GM18868 (cell line): ENCODE data around the gene NEK11.
A peak's percentile ranks its signal among the peaks of the same experiment; 100 is the strongest.
"Not testable (repeated sequence)": the region's sequence is repeated elsewhere in the genome, so short reads cannot be mapped to it uniquely, and the experiment has no call there.

Source experiments
- ATAC-seq: cut with Tn5 transposase; IDR thresholded peaks from one replicate; pipeline ENCODE4 v1.9.1; 2021; ENCODE audit warnings: mild to moderate bottlenecking, moderate library complexity; ENCODE audit not compliant: unreplicated experiment

The NEK11 gene

DNA sequence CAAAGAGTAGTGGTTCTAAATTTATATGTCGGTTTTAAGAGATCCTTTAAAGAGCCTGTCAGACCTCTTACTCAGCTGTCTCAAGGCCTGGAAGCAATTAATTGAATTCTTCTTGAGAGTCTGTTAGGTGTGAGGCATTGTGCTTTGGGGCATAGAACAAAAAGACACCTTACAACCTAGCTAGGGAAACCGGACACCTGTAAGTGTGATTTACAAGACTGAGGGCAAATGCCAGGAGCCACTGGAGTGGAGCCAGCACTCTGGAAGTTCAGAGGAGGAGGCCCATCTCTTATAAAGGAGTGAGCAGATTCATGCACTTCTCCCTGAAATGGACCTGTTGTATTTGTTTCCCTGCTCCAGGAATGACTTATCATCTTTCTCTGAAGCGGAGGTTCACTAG is 257.2 kb downstream of the NEK11 start:
- ATAC-seq: no peak

DNA sequence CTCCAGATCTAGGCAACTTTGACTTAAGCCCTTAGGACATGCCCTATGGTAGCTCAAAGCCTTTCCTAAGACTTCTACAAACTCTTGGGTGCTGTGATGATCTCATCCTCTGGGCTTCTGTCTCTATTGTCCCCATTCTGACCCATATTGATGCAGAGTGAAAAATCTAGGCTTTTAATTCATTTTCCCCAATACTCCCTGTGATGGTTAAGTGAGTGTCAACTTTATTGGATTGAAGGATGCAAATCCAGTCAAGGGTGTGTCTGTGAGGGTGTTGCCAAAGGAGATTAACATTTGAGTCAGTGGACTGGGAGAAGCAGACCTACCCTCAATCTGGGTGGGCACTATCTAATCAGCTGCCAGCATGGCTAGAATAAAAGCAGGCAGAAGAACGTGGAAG is 257.6 kb downstream of the NEK11 start:
- no peak for ATAC-seq

DNA sequence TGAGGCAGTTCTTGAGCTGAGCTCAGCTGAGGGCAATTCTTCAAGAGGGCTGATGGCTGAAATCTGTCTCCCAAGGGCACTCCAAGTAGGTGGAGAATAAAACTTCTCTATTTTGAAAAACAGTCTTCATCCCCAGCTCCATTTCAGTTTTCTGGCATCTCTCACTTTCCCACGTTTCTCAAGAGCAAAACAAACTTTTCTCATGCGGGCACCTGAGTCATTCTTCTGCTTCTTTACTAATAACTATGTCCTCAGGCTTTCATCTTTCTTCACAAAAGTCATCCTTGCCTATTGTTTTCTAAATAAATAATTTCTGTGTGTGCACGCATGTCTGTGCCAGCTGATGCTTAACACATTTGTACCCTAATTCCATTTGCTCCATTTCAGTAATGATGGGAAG is 258.8 kb downstream of the NEK11 start:
- no peak for ATAC-seq

DNA sequence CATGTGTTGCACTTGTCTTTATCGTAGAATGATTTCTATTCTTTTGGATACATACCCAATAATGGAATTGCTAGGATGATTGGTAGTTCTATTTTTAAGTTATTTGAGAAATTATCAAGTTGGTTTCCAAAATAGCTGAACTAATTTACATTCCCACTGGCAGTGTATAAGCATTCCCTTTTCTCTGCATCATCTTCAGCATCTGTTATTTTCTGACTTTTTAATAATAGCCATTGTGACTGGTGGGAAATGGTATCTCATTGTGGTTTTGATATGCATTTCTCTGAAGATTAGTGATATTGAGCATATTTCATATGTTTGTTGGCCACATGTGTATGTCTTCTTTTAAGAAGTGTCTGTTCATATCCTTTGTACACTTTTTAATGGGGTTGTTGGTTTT is 273.2 kb downstream of the NEK11 start:
- ATAC-seq: no peak

DNA sequence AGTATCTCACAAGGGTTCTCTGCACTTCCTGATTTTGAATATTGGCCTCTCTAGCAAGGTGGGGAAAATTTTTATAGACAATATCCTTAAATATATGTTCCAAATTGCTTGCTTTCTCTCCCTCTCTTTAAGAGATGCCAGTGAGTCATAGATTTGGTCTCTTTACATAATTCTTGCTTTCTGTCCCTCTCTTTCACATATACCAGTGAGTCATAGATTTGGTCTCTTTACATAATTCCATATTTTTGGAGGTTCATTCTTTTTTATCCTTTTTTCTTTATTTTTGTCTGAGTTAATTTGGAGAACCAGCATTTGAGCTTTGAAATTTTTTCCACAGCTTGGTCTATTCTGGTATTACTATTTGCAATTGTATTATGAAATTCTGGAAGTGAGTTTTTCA is 277.2 kb downstream of the NEK11 start:
- ATAC-seq: no peak

DNA sequence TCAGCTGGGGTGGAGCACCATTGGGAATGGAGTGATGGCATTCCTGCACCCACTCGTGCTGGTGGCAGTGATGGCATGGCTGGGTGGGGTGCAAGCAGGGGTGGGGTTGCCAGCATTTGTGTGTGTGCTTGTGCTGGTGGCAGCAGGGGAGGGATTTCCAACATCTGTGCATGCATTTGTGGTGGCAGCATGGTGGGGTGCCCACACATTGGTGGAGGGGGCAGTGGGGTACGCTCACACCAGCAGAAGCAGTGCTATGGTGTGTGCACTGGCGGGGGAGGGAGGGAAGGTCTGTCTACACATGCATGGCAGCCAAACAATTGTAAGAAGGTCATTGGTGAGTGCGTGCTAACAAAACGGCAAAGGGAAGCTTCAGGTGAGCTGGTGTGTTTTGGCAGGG is 278.2 kb downstream of the NEK11 start:
- no peak for ATAC-seq

DNA sequence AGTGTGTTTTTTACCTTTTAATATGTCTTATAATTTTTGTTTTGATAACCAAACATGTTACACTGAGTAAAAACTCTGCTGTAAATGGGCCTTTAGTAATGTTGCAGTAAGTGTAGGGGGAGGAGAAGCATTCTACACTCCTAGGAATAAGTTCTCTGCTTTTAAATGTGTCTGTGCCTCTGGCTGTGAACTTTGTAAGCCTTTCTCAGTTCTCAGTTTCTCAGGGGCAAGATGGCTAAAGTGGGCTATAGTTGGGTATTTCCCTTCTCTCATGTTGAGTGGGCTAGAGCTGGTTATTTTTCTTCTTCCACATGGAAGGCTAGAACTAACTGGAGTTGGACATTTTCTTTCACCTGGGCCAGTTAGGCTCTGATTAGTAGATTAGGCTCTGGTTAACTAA is 279.6 kb downstream of the NEK11 start:
- no peak for ATAC-seq

DNA sequence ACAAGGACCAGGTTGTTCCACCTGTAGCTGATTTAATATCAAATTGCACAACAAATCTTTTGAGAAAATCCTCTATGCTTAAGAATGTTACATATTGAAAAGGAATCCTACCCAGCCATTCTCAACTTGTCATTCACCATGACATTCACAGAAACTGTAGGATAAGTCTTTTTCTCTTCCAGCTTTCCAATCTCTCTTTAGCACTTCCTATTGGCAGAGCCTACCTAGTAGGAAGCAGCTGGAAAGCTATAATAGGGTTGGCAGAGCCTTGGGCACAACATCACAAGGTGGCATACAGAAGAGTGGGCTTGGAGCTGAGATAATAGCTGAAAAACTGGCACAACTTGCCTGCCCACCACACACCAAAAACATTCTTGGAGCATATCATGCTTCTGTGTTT is 287.6 kb downstream of the NEK11 start:
- no peak for ATAC-seq

DNA sequence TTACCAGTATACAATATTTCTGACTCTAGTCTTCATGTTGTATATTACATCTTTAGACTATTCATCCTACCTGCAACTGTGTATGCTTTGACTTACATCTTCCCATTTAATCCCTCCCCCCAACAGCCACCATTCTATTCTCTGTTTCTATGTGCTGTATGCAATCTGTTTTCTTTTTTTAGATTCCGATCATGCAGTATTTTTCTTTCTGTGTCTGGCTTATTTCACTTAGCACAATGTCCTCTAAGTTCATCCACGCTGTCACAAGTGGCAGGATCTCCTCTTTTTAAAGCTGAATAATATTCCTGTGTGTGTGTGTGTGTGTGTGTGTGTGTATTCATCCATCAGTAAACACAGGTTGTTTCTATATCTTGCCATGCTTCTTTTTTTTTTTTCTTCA is 288.5 kb downstream of the NEK11 start:
- ATAC-seq: no peak

DNA sequence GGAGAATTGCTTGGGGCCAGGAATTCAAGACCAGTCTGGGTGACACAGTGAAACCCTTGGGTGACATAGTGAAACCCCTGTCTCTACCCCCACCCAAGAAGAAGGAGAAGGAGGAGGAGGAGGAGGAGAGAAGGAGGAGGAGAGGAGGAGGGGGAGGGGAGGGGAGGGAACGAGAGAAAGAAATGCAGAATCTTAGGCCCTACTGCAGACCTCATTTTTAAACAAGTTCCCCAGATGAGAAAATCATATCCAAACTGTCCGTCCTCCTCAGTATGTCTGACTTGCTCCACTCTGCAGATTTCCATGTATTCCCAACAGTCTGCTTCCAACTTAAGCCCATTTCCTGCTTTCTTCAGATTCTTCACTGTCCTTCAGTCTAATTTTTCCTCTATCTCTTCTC is 291.0 kb downstream of the NEK11 start:
- no peak for ATAC-seq

DNA sequence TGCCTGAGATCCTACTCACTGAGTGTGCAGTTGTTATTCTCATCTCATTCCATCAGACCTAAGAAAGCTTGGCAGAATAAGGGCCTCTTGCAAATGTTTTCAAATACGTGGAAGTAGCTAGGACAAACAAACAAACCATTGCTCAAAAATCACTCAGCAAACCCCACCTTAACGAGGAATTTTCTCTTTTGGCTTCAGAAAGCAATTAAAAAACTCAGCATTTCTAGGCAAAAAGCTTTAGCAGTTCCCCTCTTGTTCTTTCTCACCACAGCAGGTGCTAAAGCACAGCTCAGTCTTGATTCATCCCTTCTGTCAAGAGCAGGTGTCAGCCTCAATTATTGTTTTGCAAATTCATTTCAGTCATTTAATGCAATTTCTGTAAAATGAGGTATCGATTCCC is 296.3 kb downstream of the NEK11 start:
- no peak for ATAC-seq

DNA sequence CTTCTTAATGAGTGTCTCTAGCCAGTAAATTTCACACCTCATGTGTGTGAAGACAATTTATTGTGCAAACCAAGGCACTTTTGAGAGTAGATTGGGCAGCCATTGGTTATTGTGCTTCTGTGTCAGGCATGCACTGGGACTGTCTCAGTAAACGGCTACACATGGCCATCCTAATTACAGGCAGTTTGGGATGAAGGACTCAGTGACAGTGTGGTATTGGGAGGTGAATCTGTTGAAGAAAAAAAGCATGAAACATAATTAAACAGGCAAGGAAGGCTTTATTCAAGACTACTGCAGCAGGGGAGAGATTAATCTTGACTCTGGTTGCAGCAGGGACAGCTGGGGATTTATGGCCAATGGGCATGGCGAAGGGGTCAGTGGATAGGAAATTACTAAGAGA is 297.1 kb downstream of the NEK11 start:
- ATAC-seq: no peak

DNA sequence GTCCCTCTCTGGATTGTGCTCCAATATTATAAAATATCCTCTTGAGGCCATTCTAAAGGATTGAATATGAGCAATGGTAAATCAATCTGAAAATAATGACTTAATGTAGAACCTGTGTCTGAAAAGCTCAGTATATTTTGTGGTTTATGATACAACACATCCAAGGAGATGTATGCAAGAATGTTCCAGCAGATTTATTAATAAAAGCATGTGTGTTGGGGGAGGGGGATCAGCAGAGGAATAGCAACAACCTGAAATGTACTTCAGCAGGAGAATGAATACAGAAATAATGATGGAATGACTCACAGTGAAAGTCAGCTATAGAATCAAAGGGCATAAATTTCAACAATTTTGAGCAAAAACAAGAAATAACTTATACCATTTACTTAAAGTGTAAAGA is 298.2 kb downstream of the NEK11 start:
- ATAC-seq: no peak

DNA sequence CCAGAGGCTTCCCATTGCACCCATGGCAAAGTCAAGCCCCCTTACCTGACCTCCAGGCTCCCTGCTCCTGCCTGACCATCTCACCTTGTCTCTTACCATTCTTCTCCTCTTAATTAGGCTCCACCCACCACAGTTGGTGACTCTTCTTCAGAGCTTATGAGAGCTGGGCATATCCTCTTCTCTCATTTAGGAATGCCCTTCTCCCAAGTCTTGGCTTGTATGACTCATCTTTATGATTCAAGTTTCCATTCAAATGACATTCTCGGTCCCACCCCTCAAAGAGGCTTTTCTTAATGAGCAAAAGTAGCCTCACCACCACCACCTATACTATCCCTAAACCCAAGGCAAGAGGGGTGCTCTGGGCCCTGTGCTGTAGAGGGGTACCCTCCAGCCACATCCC is 299.6 kb downstream of the NEK11 start:
- ATAC-seq: no peak

DNA sequence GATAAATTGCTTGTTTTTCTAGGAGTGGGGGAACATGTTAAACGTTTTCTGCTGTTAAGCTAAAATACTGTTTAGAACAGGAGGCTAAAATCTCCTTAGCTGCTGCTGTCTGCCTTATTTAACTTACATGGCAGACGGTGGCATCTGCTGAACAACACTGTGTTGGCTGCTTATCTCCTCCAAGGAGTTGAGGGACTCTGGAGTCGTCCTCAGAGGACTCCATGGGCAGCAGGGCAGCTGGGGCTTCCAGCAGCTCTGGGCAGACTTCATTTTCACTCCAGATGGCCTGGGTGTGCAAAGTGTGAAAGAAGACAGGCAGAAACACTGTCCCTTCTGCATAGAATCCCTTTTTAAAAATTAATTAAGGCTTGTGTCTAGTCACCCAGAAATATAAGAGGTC is 302.0 kb downstream of the NEK11 start:
- no peak for ATAC-seq

DNA sequence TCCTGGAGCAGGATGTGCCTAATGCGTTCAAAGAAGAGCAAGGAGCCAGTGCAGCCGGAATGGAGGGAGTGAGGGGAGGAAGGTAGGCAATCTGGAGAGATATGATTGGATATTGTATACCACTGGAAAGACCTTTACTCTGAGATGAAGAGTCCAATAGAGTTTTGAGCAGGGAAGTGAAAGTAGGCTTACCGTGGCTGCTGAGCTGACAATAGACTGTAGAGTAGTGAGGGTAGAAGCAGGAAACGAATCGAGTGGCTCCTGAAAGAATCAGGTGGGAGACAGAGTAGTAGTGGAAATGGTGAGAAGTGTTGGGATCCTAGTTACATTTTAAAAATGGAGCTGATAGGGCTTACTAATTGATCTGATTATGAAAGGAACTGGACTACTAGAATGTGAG is 303.1 kb downstream of the NEK11 start:
- peak; percentile 93 for ATAC-seq

DNA sequence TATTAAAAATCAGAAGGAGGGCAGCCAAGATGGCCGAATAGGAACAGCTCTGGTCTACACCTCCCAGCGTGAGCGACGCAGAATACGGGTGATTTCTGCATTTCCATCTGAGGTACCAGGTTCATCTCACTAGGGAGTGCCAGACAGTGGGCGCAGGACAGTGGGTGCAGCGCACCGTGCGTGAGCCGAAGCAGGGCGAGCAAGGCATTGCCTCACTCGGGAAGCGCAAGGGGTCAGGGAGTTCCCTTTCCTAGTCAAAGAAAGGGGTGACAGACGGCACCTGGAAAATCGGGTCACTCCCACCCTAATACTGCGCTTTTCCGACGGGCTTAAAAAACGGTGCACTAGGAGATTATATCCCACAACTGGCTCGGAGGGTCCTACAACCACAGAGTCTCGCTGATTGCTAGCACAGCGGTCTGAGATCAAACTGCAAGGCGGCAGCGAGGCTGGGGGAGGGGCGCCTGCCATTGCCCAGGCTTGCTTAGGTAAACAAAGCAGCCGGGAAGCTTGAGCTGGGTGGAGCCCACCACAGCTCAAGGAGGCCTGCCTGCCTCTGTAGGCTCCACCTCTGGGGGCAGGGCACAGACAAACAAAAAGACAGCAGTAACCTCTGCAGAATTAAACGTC is 304.9 kb downstream of the NEK11 start:
- not testable (repeated sequence) for ATAC-seq

DNA sequence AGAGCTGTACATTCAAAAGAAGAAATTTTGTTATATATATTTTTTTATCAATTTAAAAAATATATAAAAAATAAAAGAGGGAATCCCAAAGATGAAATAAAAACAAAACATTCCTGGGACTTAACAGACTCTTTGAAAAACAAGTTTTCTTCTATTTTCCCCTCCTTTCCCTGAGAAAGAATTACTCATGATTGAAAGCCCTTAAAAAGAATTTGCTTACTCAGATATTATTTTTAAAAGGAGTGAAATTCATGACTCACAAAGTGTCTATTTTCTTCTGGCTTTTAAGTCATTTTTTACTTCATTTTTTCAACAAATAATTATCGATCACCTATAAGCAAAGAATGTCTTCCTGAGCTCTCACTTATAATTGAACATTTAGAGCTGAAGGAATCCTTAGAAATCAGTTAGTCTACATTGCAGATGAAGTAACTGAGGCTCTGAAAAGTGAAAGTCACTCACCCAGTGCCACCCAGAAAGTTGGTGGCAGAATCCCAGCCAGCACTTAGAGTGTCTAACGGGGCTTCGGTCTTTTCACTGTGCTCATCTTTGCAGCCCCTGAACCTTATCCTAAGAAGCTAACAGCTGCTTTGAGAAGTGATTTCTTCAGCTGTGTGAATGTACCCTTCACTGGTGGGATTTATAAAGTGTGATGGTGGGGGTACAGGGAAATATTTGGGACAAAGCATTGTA is 312.4 kb downstream of the NEK11 start:
- no peak for ATAC-seq

DNA sequence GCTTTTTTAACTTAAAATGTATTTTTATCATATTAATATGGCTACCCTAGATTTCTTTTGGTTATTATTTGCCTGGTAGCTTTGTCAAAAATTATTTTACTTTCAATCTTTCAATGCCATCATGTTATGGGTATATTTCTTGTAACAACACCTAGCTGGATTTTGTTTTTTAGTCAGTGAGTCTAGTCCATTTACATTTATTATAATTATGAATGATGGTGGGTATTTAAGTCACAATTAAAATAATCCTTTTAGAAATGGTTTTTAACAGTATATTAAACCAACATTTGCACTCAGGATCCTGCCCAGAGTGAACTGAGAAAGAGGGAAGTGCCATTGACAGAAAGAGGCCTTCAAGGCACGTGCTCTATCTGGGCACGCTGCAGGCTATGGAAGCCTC is 315.1 kb downstream of the NEK11 start:
- no peak for ATAC-seq

DNA sequence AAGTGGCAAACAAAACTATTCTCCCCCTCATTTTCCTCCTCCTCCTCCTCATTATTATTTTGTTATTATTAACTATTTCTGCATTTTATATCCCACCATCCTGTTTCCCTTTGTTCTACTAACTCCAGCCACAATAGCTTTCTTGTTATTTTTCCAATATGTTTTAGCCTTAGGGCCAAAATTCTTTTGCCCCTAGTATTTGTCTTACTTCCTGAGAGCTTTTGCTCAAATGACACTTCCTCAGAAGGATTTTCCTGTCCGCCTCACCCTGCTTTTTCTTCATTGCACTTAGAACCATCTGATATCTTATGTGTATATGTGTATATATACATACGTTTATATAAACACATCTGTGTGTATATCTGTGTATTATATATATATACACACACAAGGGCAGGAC is 322.2 kb downstream of the NEK11 start:
- ATAC-seq: no peak

DNA sequence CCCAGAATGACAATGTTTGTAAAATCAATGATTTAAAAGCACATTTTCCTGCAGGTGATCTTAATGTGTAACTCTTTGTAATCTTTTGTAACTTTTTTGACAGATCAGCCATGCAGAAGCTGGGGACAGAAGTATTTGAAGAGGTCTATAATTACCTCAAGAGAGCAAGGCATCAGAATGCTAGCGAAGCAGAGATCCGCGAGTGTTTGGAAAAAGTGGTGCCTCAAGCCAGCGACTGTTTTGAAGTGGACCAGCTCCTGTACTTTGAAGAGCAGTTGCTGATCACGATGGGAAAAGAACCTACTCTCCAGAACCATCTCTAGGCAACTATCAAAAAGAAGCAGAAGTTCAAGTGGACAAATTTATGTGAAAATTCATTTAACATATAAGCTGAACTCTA is 322.8 kb downstream of the NEK11 start:
- ATAC-seq: no peak

DNA sequence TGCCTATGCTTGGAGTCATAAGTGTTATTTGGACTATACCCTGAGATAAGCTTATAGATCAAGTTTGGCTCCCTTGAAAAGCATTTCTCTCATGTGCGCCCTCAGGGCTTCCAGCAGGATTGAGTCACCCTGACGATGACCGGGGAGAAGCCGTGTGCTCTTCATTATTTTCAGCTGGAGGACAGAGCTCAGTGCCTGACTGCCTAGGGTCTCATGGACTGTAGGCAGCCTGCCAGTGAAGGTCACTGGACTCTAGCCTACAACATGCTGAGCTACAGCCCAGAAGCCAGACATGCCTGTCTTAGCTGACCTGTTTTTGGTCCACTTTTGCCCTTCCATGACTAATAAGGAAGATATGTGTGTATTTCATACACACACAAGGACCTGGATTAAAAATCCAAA is 323.3 kb downstream of the NEK11 start:
- ATAC-seq: no peak

DNA sequence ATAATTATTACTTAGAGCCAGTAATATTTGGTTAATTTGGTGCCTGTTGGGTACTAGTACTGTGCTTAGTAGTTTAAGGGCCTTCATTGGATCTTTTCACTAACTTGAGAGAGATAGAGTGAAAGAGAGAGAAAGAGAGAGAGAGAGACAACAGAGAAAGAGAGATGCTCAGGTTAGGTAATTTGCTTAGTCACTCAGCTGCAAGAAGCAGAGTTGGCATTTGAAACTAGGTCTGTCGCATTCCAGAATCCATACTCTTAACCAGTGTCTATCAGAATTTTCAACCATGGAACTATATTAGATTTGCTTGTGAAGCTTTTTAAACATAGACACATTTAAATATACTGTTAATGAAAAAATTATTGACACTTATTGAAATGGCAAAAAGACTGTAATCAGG is 323.8 kb downstream of the NEK11 start:
- no peak for ATAC-seq
